Hippocampal formation (tissue), 2 donors: ENCODE results near the gene SPDYE1.

Source experiments
- DNase-seq, 2 donors: peaks; one replicate each; lab custom pipeline; 2025; lab: John Stamatoyannopoulos, UW

SPDYE1 gene

GRCh38 chr7:44044315-44045225 is 46.9 kb downstream of the SPDYE1 start, which contains the start of gene DBNL:
Gene DBNL (plus strand): TSS chr7:44044702. CDS start chr7:44044738, 36 bp downstream.
- peak; percentile 82 to 95 for DNase-seq

- DNase-seq = no peak
These were observed 47.7 kb downstream of the SPDYE1 start for GRCh38 chr7:44045226-44046014.

GRCh38 chr7:44046321-44047061 is 48.8 kb downstream of the SPDYE1 start:
- DNase-seq = no peak

GRCh38 chr7:44048031-44048795 is 50.5 kb downstream of the SPDYE1 start:
- no peak for DNase-seq

GRCh38 chr7:44050121-44050914 is 52.6 kb downstream of the SPDYE1 start:
- no peak for DNase-seq

GRCh38 chr7:44050915-44051560 is 53.3 kb downstream of the SPDYE1 start:
- DNase-seq = no peak

- DNase-seq = no peak
These were observed 54.0 kb downstream of the SPDYE1 start for GRCh38 chr7:44051611-44052220.

- DNase-seq = no peak
These were observed 55.2 kb downstream of the SPDYE1 start for GRCh38 chr7:44052771-44053365.

- DNase-seq = no peak
These were observed 59.0 kb downstream of the SPDYE1 start for GRCh38 chr7:44056681-44057080.

GRCh38 chr7:44057181-44057848 is 59.6 kb downstream of the SPDYE1 start:
- no peak for DNase-seq

GRCh38 chr7:44057849-44058758 is 60.4 kb downstream of the SPDYE1 start:
- DNase-seq = no peak

GRCh38 chr7:44058759-44059218 is 61.1 kb downstream of the SPDYE1 start:
- DNase-seq = no peak

GRCh38 chr7:44059219-44060090 is 61.8 kb downstream of the SPDYE1 start:
- DNase-seq = no peak
